EH (cell line): ENCODE data around the gene TBCE.

Experiments used
- DNase-seq: peaks from one replicate; pipeline ENCODE4 v3.0.0-alpha.2; 2015; ENCODE audit warnings: low read depth

Gene TBCE

GRCh38 chr1:235411489-235412486, 44.6 kb downstream of the TBCE start:
- DNase-seq, result peak; percentile 51

GRCh38 chr1:235415008-235415904, 48.0 kb downstream of the TBCE start:
- peak; percentile 79 for DNase-seq

GRCh38 chr1:235416662-235417049, 49.4 kb downstream of the TBCE start:
- DNase-seq, result peak; percentile 60

GRCh38 chr1:235417086-235417697, 50.0 kb downstream of the TBCE start:
- peak; percentile 84 for DNase-seq

GRCh38 chr1:235421751-235422150, 54.5 kb downstream of the TBCE start:
- no peak for DNase-seq

- DNase-seq, result no peak
These were observed 56.0 kb downstream of the TBCE start for GRCh38 chr1:235423214-235423652.

GRCh38 chr1:235424092-235424491, 56.9 kb downstream of the TBCE start:
- DNase-seq, result no peak

GRCh38 chr1:235425357-235425756, 58.1 kb downstream of the TBCE start:
- no peak for DNase-seq

GRCh38 chr1:235426143-235426542, 58.9 kb downstream of the TBCE start:
- DNase-seq, result no peak

- DNase-seq, result no peak
These were observed 59.5 kb downstream of the TBCE start for GRCh38 chr1:235426680-235427079.

- DNase-seq, result no peak
These were observed 60.2 kb downstream of the TBCE start for GRCh38 chr1:235427447-235427846.

GRCh38 chr1:235429143-235429542, 61.9 kb downstream of the TBCE start:
- DNase-seq, result peak; percentile 18

- peak; percentile 83 for DNase-seq
These were observed 63.8 kb downstream of the TBCE start for GRCh38 chr1:235430991-235431390.

GRCh38 chr1:235434001-235434400, 66.8 kb downstream of the TBCE start:
- DNase-seq, result no peak

GRCh38 chr1:235441159-235441685, 74.0 kb downstream of the TBCE start:
- DNase-seq, result no peak

- peak; percentile 78 for DNase-seq
These were observed 75.7 kb downstream of the TBCE start for GRCh38 chr1:235442788-235443429.

- no peak for DNase-seq
These were observed 81.4 kb downstream of the TBCE start for GRCh38 chr1:235448616-235449015.

- no peak for DNase-seq
These were observed 83.2 kb downstream of the TBCE start for GRCh38 chr1:235450433-235450832.

GRCh38 chr1:235450886-235451483, 83.8 kb downstream of the TBCE start:
- DNase-seq, result no peak

- DNase-seq, result no peak
These were observed 86.8 kb downstream of the TBCE start for GRCh38 chr1:235454021-235454420.

- no peak for DNase-seq
These were observed 87.9 kb downstream of the TBCE start for GRCh38 chr1:235455097-235455496.
